HEK293 (cell line): Measurements from ENCODE around the gene HS3ST1.

Experiments
- CTCF ChIA-PET: fragments of 350-600 bp; formaldehyde crosslinking; extraction: SDS; loops from one replicate; lab custom pipeline; 2021; ENCODE audit warnings: antibody characterized with exemption; lab: Yijun Ruan, JAX
- POLR2A ChIA-PET: fragments of 300-600 bp; formaldehyde crosslinking; extraction: SDS; loops from one replicate; lab custom pipeline; 2020; ENCODE audit warnings: antibody characterized with exemption, inconsistent platforms; lab: Yijun Ruan, JAX
- H3K27ac ChIP-seq: fragments of 200-500 bp; sonication (Bioruptor generic); 2 replicates; pipeline ENCODE4 v1.5.1; 2014; ENCODE audit warnings: low read depth, low read length, control low read depth, inconsistent platforms; ENCODE audit errors: extremely low read depth
- H3K36me3 ChIP-seq, 2 experiments: fragments of 200-500 bp in 1 of 2; sonication (Bioruptor generic) in 1 of 2; 1 replicate in 1 of 2; 2 replicates in 1 of 2; pipeline ENCODE4 v1.5.1; 2014 to 2017; ENCODE audit warnings: inconsistent platforms in 2 of 2, low read length in 2 of 2; ENCODE audit not compliant: control insufficient read depth in 2 of 2, insufficient read depth in 1 of 2
- H3K4me1 ChIP-seq: fragments of 200-500 bp; sonication (Bioruptor generic); 2 replicates; pipeline ENCODE4 v1.5.1; 2014; ENCODE audit warnings: mild to moderate bottlenecking, low read length, inconsistent platforms; ENCODE audit not compliant: control insufficient read depth, insufficient read depth
- H3K4me3 ChIP-seq: 2 replicates; pipeline ENCODE4 v1.5.1; 2011; ENCODE audit warnings: low read depth, mild to moderate bottlenecking, control low read depth, low read length, moderate library complexity
- H3K9me3 ChIP-seq: fragments of 200-500 bp; sonication (Bioruptor generic); 2 replicates; pipeline ENCODE4 v1.5.1; 2014; ENCODE audit warnings: low read depth, low read length, inconsistent platforms; ENCODE audit not compliant: control insufficient read depth, insufficient read depth
- KLF7 ChIP-seq: fragments of 450-650 bp; formaldehyde crosslinking; IDR thresholded peaks from 2 replicates; pipeline ENCODE4 v1.5.1; 2016; ENCODE audit warnings: missing biosample characterization, missing genetic modification characterization, borderline replicate concordance
- SP3 ChIP-seq: fragments of 450-650 bp; formaldehyde crosslinking; IDR thresholded peaks from 2 replicates; pipeline ENCODE4 v1.5.1; 2016; ENCODE audit warnings: missing biosample characterization, missing genetic modification characterization
- SP7 ChIP-seq: fragments of 450-650 bp; formaldehyde crosslinking; IDR thresholded peaks from 2 replicates; pipeline ENCODE4 v1.5.1; 2016; ENCODE audit warnings: missing biosample characterization, missing genetic modification characterization
- ZBTB1 ChIP-seq: fragments of 450-650 bp; formaldehyde crosslinking; IDR thresholded peaks from 2 replicates; pipeline ENCODE4 v1.5.1; 2016; ENCODE audit warnings: missing biosample characterization, missing genetic modification characterization
- ZBTB7A ChIP-seq: fragments of 450-650 bp; formaldehyde crosslinking; IDR thresholded peaks from 2 replicates; pipeline ENCODE4 v1.5.1; 2016; ENCODE audit warnings: low read depth, missing biosample characterization, missing genetic modification characterization
- ZFP69B ChIP-seq: fragments of 450-650 bp; formaldehyde crosslinking; IDR thresholded peaks from 2 replicates; pipeline ENCODE4 v1.5.1; 2016; ENCODE audit warnings: missing biosample characterization, missing genetic modification characterization
- ZNF223 ChIP-seq: fragments of 450-650 bp; formaldehyde crosslinking; IDR thresholded peaks from 2 replicates; pipeline ENCODE4 v1.5.1; 2016; ENCODE audit warnings: missing biosample characterization, missing genetic modification characterization
- ZNF311 ChIP-seq: fragments of 450-650 bp; formaldehyde crosslinking; IDR thresholded peaks from 2 replicates; pipeline ENCODE4 v1.5.1; 2017; ENCODE audit warnings: missing biosample characterization, missing genetic modification characterization, borderline replicate concordance
- ZNF510 ChIP-seq: fragments of 450-650 bp; formaldehyde crosslinking; IDR thresholded peaks from 2 replicates; pipeline ENCODE4 v1.5.1; 2018; ENCODE audit warnings: mild to moderate bottlenecking, missing genetic modification characterization, missing biosample characterization; ENCODE audit not compliant: insufficient replicate concordance
- ZNF529 ChIP-seq: fragments of 450-650 bp; formaldehyde crosslinking; IDR thresholded peaks from 2 replicates; pipeline ENCODE4 v1.5.1; 2017; ENCODE audit warnings: missing genetic modification characterization, missing biosample characterization; ENCODE audit not compliant: insufficient replicate concordance
- ZNF544 ChIP-seq: fragments of 450-650 bp; formaldehyde crosslinking; IDR thresholded peaks from 2 replicates; pipeline ENCODE4 v1.5.0; 2017; ENCODE audit warnings: missing biosample characterization, missing genetic modification characterization
- ZNF596 ChIP-seq: fragments of 450-650 bp; IDR thresholded peaks from 2 replicates; pipeline ENCODE4 v1.5.0; 2018; ENCODE audit warnings: missing biosample characterization, mild to moderate bottlenecking, missing genetic modification characterization, moderate library complexity
- ZNF629 ChIP-seq: fragments of 450-650 bp; formaldehyde crosslinking; IDR thresholded peaks from 2 replicates; pipeline ENCODE4 v1.5.1; 2017; ENCODE audit warnings: missing biosample characterization, missing genetic modification characterization
- ZNF670 ChIP-seq: fragments of 450-650 bp; formaldehyde crosslinking; IDR thresholded peaks from 2 replicates; pipeline ENCODE4 v1.5.1; 2016; ENCODE audit warnings: missing biosample characterization, missing genetic modification characterization, low read depth
- ZNF701 ChIP-seq: fragments of 450-650 bp; formaldehyde crosslinking; IDR thresholded peaks from 2 replicates; pipeline ENCODE4 v1.5.1; 2016; ENCODE audit warnings: missing biosample characterization, missing genetic modification characterization
- ZNF791 ChIP-seq: fragments of 450-650 bp; formaldehyde crosslinking; IDR thresholded peaks from 2 replicates; pipeline ENCODE4 v1.5.1; 2016; ENCODE audit warnings: missing biosample characterization, missing genetic modification characterization
- ZNF837 ChIP-seq: fragments of 450-650 bp; formaldehyde crosslinking; IDR thresholded peaks from 2 replicates; pipeline ENCODE4 v1.5.1; 2016; ENCODE audit warnings: missing biosample characterization, missing genetic modification characterization
- ZSCAN5A ChIP-seq: fragments of 450-650 bp; formaldehyde crosslinking; IDR thresholded peaks from 2 replicates; pipeline ENCODE4 v1.5.1; 2016; ENCODE audit warnings: missing biosample characterization, missing genetic modification characterization
- TF ChIP-seq, protein P1 (sequence below): fragments of 450-650 bp; formaldehyde crosslinking; IDR thresholded peaks from 2 replicates; pipeline ENCODE4 v1.5.1; 2016; ENCODE audit warnings: missing biosample characterization, missing genetic modification characterization
- TF ChIP-seq, protein P2 (sequence below): fragments of 450-650 bp; formaldehyde crosslinking; IDR thresholded peaks from 2 replicates; pipeline ENCODE4 v1.5.1; 2016; ENCODE audit warnings: missing biosample characterization, missing genetic modification characterization

The HS3ST1 gene

GRCh38 chr4:11446155-11446811, 17.6 kb upstream of the HS3ST1 start:
- no peaks in the 10 kb centered on the region for H3K9me3 ChIP-seq
- TF ChIP-seq, protein P1, sequence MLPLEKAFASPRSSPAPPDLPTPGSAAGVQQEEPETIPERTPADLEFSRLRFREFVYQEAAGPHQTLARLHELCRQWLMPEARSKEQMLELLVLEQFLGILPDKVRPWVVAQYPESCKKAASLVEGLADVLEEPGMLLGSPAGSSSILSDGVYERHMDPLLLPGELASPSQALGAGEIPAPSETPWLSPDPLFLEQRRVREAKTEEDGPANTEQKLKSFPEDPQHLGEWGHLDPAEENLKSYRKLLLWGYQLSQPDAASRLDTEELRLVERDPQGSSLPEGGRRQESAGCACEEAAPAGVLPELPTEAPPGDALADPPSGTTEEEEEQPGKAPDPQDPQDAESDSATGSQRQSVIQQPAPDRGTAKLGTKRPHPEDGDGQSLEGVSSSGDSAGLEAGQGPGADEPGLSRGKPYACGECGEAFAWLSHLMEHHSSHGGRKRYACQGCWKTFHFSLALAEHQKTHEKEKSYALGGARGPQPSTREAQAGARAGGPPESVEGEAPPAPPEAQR (tag by site-specific recombination): no peak
- CTCF ChIA-PET: no interaction called here
- no peak overlapping the region for H3K27ac ChIP-seq
- no peaks in the 10 kb centered on the region for H3K4me1 ChIP-seq
- no peak overlapping the region for H3K4me3 ChIP-seq
- H3K36me3 ChIP-seq: no peaks in the 10 kb centered on the region
- POLR2A ChIA-PET: no interaction called here

- ChIA-PET POLR2A (no interaction called here), CTCF (no interaction called here)
- Histone ChIP-seq H3K27ac (no peak overlapping the region), H3K9me3 (no peaks in the 10 kb centered on the region)
- TF ChIP-seq SP7: no peak
- no peak for TF ChIP-seq KLF7 (tag by site-specific recombination)
- no peak for TF ChIP-seq ZBTB7A (tag by site-specific recombination)
- TF ChIP-seq ZNF701 (tag by site-specific recombination): no peak
- no peak for TF ChIP-seq ZNF223
- TF ChIP-seq, protein P2, sequence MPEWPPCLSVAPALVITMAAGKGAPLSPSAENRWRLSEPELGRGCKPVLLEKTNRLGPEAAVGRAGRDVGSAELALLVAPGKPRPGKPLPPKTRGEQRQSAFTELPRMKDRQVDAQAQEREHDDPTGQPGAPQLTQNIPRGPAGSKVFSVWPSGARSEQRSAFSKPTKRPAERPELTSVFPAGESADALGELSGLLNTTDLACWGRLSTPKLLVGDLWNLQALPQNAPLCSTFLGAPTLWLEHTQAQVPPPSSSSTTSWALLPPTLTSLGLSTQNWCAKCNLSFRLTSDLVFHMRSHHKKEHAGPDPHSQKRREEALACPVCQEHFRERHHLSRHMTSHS (tag by site-specific recombination): no peak
- no peak for TF ChIP-seq SP3 (tag by site-specific recombination)
- TF ChIP-seq ZNF670: no peak
- no peak for TF ChIP-seq ZSCAN5A
- TF ChIP-seq ZNF311 (tag by site-specific recombination): no peak
- TF ChIP-seq ZBTB1 (tag by site-specific recombination): no peak
- TF ChIP-seq ZNF629 (tag by site-specific recombination): no peak
- TF ChIP-seq ZNF510 (tag by site-specific recombination): no peak
- TF ChIP-seq ZNF529 (tag by site-specific recombination): no peak
- no peak for TF ChIP-seq ZNF544 (tag by site-specific recombination)
- TF ChIP-seq ZNF791: no peak
- no peak for TF ChIP-seq ZNF596 (tag by site-specific recombination)
- no peak for TF ChIP-seq ZNF837 (tag by site-specific recombination)
- TF ChIP-seq ZFP69B (tag by site-specific recombination): no peak
- TF ChIP-seq, all 188 proteins: peak for 0
- no peak overlapping the region for H3K4me3 ChIP-seq
- H3K36me3 ChIP-seq: no peaks in the 10 kb centered on the region
- H3K4me1 ChIP-seq: no peaks in the 10 kb centered on the region
Observed at GRCh38 chr4:11441194-11441556, 12.5 kb upstream of the HS3ST1 start.
